GM21423 (cell line): ENCODE results near the gene COX7B.
"Not testable (repeated sequence)": the region's sequence is repeated elsewhere in the genome, so short reads cannot be mapped to it uniquely, and the experiment has no call there.

Experiments
- ATAC-seq: cut with Tn5 transposase; IDR thresholded peaks from one replicate; pipeline ENCODE4 v1.9.1; 2021; ENCODE audit warnings: mild to moderate bottlenecking, moderate library complexity; ENCODE audit not compliant: unreplicated experiment

COX7B gene

GRCh38 chrX:77945031-77945430, 45.8 kb downstream of the COX7B start:
- ATAC-seq: not testable (repeated sequence)

GRCh38 chrX:77945910-77946545, 46.8 kb downstream of the COX7B start:
- ATAC-seq: no peak

GRCh38 chrX:77946571-77946970, 47.3 kb downstream of the COX7B start:
- ATAC-seq: no peak

GRCh38 chrX:77949840-77950239, 50.6 kb downstream of the COX7B start:
- no peak for ATAC-seq

GRCh38 chrX:77952173-77952572, 52.9 kb downstream of the COX7B start:
- ATAC-seq: no peak

GRCh38 chrX:77953302-77953701, 54.0 kb downstream of the COX7B start:
- no peak for ATAC-seq

- no peak for ATAC-seq
Measured at GRCh38 chrX:77953708-77954107, 54.4 kb downstream of the COX7B start.
